Activated CD8-positive, alpha-beta memory T cell treated with anti-CD3 and anti-CD28 coated beads, Interleukin-2, amount 10 ng/mL, durations not matched to agents 7 days and 5 days (primary cell): Measurements from ENCODE around the gene SOCS3. TPM values are rescaled to one million over a fixed set of nuclear protein-coding genes. Genes with fewer than 3 reads are reported as not detected.

Experiments
- ATAC-seq: fragments of 150-1000 bp; cut with Tn5 transposase; one replicate; pipeline ENCODE4 v1.10.0; 2021; ENCODE audit warnings: moderate library complexity
- CTCF ChIA-PET: fragments of 350-600 bp; sonication (Branson Sonifier 250); formaldehyde crosslinking; loops from one replicate; lab custom pipeline; 2021; ENCODE audit warnings: antibody characterized with exemption; lab: Charles Lee
- DNase-seq: peaks from one replicate; pipeline ENCODE4 v3.0.0-alpha.2; 2020
- H3K27ac Mint-ChIP-seq: one replicate; pipeline ENCODE4 v1.8.0; 2021; ENCODE audit warnings: mild to moderate bottlenecking, mixed read lengths
- H3K27me3 Mint-ChIP-seq: one replicate; pipeline ENCODE4 v1.8.0; 2021; ENCODE audit warnings: mixed read lengths
- H3K36me3 Mint-ChIP-seq: one replicate; pipeline ENCODE4 v1.8.0; 2021; ENCODE audit warnings: mild to moderate bottlenecking, mixed read lengths
- H3K4me1 Mint-ChIP-seq: one replicate; pipeline ENCODE4 v1.8.0; 2021; ENCODE audit warnings: mixed read lengths
- H3K4me3 Mint-ChIP-seq: one replicate; pipeline ENCODE4 v1.8.0; 2021; ENCODE audit warnings: mild to moderate bottlenecking, moderate library complexity, mixed read lengths
- H3K9me3 Mint-ChIP-seq: one replicate; pipeline ENCODE4 v1.8.0; 2022; ENCODE audit warnings: low read depth, mixed read lengths
- total RNA-seq, 2 experiments: library from RNA; stranded (reverse); gene quantifications; one replicate each; pipeline ENCODE4 v1.2.3, GENCODE V29; 2021

Gene SOCS3
- total RNA-seq, 2 experiments from 2014 or later, result 9.9 to 21.3 TPM

GRCh38 chr17:78398390-78398789 lies 38.5 kb upstream of the SOCS3 start:
- CTCF ChIA-PET, result no interaction called here
- H3K36me3 Mint-ChIP-seq, result peaks cover 58% of the 10 kb centered on the region
- no peaks in the 10 kb centered on the region for H3K27me3 Mint-ChIP-seq
- peaks cover 3% of the 10 kb centered on the region for H3K4me1 Mint-ChIP-seq
- no peak for DNase-seq
- no peak for ATAC-seq
- no peaks in the 10 kb centered on the region for H3K9me3 Mint-ChIP-seq
- H3K27ac Mint-ChIP-seq, result no peak overlapping the region
- no peak overlapping the region for H3K4me3 Mint-ChIP-seq

DNA sequence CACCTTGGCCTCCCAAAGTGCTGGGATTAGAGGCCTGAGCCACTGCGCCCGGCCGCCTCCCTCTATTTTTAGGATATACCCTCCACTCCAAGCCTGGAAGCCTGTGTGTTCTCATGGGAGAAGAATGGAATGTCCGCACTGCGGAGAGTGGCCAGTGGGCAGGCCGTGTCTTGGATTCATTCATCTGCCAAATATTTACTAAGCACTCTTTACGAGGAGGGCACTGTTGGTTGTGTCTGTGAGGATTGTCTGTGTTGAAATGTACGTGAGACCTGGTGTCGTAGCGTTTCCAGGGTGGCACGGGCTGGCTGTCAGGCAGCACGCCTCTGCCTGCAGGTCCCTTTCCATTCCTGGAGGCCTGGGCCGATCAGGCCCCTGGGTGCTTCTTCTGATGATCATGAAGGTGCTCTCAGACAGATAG lies 37.8 kb upstream of the SOCS3 start:
- Mint-ChIP-seq H3K4me1 (peaks cover 5% of the 10 kb centered on the region), H3K27ac (no peak overlapping the region), H3K27me3 (no peaks in the 10 kb centered on the region), H3K9me3 (no peaks in the 10 kb centered on the region), H3K4me3 (no peak overlapping the region), H3K36me3 (peaks cover 53% of the 10 kb centered on the region)
- ATAC-seq (no peak), DNase-seq (no peak)
- CTCF ChIA-PET, result interaction anchor here (1.9 kb wide), 1 partner anchor 25 kb away, joined by 6 read pairs; no protein-coding TSS in a partner anchor

GRCh38 chr17:78396441-78397337 lies 36.8 kb upstream of the SOCS3 start:
- Mint-ChIP-seq H3K27ac (peak overlapping the region; percentile 8), H3K4me3 (no peak overlapping the region), H3K9me3 (no peaks in the 10 kb centered on the region), H3K27me3 (no peaks in the 10 kb centered on the region), H3K4me1 (peaks cover 8% of the 10 kb centered on the region), H3K36me3 (peaks cover 51% of the 10 kb centered on the region)
- DNase-seq, result no peak
- ATAC-seq, result no peak
- CTCF ChIA-PET, result interaction anchor here (1.3 to 1.9 kb wide), 3 partner anchors 16 to 33 kb away, joined by 4 to 6 read pairs (median 4); no protein-coding TSS in a partner anchor

DNA sequence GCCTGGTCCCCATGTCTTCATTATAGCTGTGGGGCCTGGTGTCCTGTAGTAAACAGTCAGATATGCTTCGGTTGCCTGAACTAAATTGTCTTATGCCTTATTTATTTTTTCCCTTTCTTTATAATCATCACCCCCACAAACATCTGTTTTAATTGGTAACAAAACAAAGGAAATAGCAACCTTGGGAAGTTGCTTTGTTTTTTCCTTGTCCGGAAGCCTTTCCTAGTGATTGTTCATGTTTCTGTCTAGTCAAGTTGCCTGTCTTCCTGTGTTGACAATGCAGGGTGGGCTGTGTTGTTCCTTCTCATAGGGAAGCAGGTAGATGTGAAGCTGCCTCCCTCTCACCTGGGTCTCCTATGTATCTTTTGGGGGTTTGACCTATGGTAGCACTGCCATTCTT lies 35.3 kb upstream of the SOCS3 start:
- ATAC-seq, result no peak
- peaks cover 20% of the 10 kb centered on the region for H3K4me1 Mint-ChIP-seq
- H3K27me3 Mint-ChIP-seq, result no peaks in the 10 kb centered on the region
- H3K27ac Mint-ChIP-seq, result peak overlapping the region; percentile 14
- CTCF ChIA-PET, result no interaction called here
- H3K9me3 Mint-ChIP-seq, result no peaks in the 10 kb centered on the region
- DNase-seq, result no peak
- no peak overlapping the region for H3K4me3 Mint-ChIP-seq
- peaks cover 50% of the 10 kb centered on the region for H3K36me3 Mint-ChIP-seq

DNA sequence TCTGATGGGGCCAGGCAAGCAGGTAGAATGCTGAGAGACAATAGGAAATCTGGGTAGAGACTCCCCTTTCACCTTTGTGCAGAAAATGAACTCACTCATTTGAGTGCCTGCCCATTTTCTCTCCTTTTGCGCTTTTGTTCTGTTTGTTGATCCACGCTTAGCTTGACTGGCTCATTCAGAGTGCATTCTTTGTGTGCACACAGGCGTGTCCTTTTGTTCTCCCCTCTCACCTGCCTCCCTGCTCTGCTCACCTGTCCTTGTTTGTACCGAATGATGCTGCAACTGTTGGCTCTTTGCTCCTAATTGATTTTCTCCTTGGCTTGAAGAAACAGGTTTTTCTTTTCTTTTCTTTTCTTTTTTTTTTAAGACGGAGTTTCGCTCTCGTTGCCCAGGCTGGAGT lies 34.3 kb upstream of the SOCS3 start:
- ATAC-seq (no peak), DNase-seq (no peak)
- Mint-ChIP-seq H3K9me3 (no peaks in the 10 kb centered on the region), H3K27me3 (no peaks in the 10 kb centered on the region), H3K4me1 (peaks cover 22% of the 10 kb centered on the region), H3K4me3 (no peak overlapping the region), H3K27ac (no peak overlapping the region), H3K36me3 (peaks cover 44% of the 10 kb centered on the region)
- CTCF ChIA-PET, result no interaction called here

DNA sequence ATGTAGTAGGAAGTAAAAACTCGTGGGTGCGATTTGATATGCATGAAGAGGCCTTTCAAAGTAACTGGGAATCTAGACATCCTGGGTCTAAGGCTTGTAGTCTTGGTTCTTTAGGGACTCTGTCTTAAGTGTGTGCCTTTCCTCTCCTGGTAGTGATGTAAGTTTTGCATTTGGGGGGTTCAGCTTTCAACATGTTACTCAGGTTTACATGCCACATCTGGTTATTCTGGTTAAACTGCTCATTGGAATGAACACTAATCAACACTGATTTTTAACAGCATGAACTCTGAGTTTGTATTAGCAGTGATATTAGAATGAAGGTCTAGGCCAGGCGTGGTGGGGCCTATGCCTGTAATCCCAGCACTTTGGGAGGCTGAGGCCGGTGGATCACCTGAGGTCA lies 33.7 kb upstream of the SOCS3 start:
- no peaks in the 10 kb centered on the region for H3K27me3 Mint-ChIP-seq
- H3K4me1 Mint-ChIP-seq, result peaks cover 25% of the 10 kb centered on the region
- H3K9me3 Mint-ChIP-seq, result no peaks in the 10 kb centered on the region
- CTCF ChIA-PET, result interaction anchor here (1.6 to 2.4 kb wide), 2 partner anchors 8 to 19 kb away, joined by 7 read pairs; no protein-coding TSS in a partner anchor
- DNase-seq (no peak), ATAC-seq (no peak)
- H3K36me3 Mint-ChIP-seq, result peaks cover 38% of the 10 kb centered on the region
- no peak overlapping the region for H3K4me3 Mint-ChIP-seq
- no peak overlapping the region for H3K27ac Mint-ChIP-seq

- CTCF ChIA-PET, result interaction anchor here (0.9 to 2.4 kb wide), 6 partner anchors 10 to 78 kb away, joined by 3 to 7 read pairs (median 6); no protein-coding TSS in a partner anchor
- Mint-ChIP-seq H3K27ac (no peak overlapping the region), H3K4me3 (no peak overlapping the region), H3K27me3 (no peaks in the 10 kb centered on the region), H3K4me1 (peaks cover 35% of the 10 kb centered on the region), H3K36me3 (peaks cover 35% of the 10 kb centered on the region), H3K9me3 (no peaks in the 10 kb centered on the region)
- no peak for DNase-seq
- ATAC-seq, result no peak
Measured at GRCh38 chr17:78392295-78392694, 32.4 kb upstream of the SOCS3 start.

- no peak overlapping the region for H3K27ac Mint-ChIP-seq
- CTCF ChIA-PET, result interaction anchor here (0.9 to 2.4 kb wide), 6 partner anchors 10 to 77 kb away, joined by 3 to 7 read pairs (median 6); no protein-coding TSS in a partner anchor
- H3K4me1 Mint-ChIP-seq, result peaks cover 37% of the 10 kb centered on the region
Measured at GRCh38 chr17:78391843-78392242, 32.0 kb upstream of the SOCS3 start.

DNA sequence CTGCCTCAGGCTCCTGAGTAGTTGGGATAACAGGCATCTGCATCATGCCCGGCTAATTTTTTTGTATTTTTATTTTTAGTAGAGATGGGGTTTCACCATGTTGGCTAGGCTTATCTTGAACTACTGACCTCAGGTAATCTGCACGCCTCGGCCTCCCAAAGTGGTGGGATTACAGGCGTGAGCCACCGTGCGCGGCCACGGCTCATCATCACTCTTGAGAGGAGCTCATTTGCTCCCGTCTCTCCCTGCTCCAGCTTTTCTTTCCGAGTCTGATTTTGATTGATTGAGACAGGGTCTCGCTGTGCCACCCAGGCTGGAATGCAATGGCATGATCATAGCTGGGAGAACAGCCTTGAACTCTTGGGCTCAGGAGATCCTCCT lies 31.2 kb upstream of the SOCS3 start:
- Mint-ChIP-seq H3K27me3 (no peaks in the 10 kb centered on the region), H3K4me3 (no peak overlapping the region), H3K36me3 (peaks cover 29% of the 10 kb centered on the region), H3K27ac (peak overlapping the region; percentile 66), H3K4me1 (peaks cover 45% of the 10 kb centered on the region), H3K9me3 (no peaks in the 10 kb centered on the region)
- CTCF ChIA-PET, result interaction anchor here (1.4 to 1.9 kb wide), 3 partner anchors 21 to 31 kb away, joined by 3 to 4 read pairs (median 4); no protein-coding TSS in a partner anchor
- ATAC-seq (no peak), DNase-seq (no peak)

More at GRCh38 chr17:78391843-78392242, 32.0 kb upstream of the SOCS3 start:
- H3K36me3 Mint-ChIP-seq, result peaks cover 33% of the 10 kb centered on the region
- no peaks in the 10 kb centered on the region for H3K27me3 Mint-ChIP-seq
- no peak overlapping the region for H3K4me3 Mint-ChIP-seq
- DNase-seq (no peak), ATAC-seq (no peak)
- H3K9me3 Mint-ChIP-seq, result no peaks in the 10 kb centered on the region

GRCh38 chr17:78390241-78391050 lies 30.6 kb upstream of the SOCS3 start:
- peak overlapping the region; percentile 66 for H3K27ac Mint-ChIP-seq
- H3K4me1 Mint-ChIP-seq, result peaks cover 51% of the 10 kb centered on the region

GRCh38 chr17:78387977-78388941 lies 28.4 kb upstream of the SOCS3 start:
- H3K36me3 Mint-ChIP-seq, result peaks cover 18% of the 10 kb centered on the region
- DNase-seq (no peak), ATAC-seq (no peak)
- peak overlapping the region; percentile 76 for H3K27ac Mint-ChIP-seq
- peaks cover 68% of the 10 kb centered on the region for H3K4me1 Mint-ChIP-seq
- H3K9me3 Mint-ChIP-seq, result no peaks in the 10 kb centered on the region
- CTCF ChIA-PET, result interaction anchor here (0.7 to 1.2 kb wide), 2 partner anchors 34 to 943 kb away, joined by 3 to 6 read pairs; no protein-coding TSS in a partner anchor
- no peaks in the 10 kb centered on the region for H3K27me3 Mint-ChIP-seq
- H3K4me3 Mint-ChIP-seq, result no peak overlapping the region

More at GRCh38 chr17:78390241-78391050, 30.6 kb upstream of the SOCS3 start:
- ATAC-seq (no peak), DNase-seq (no peak)
- H3K4me3 Mint-ChIP-seq, result no peak overlapping the region
- CTCF ChIA-PET, result interaction anchor here (1.4 to 1.9 kb wide), 3 partner anchors 20 to 32 kb away, joined by 3 to 4 read pairs (median 4); no protein-coding TSS in a partner anchor
- no peaks in the 10 kb centered on the region for H3K27me3 Mint-ChIP-seq
- H3K36me3 Mint-ChIP-seq, result peaks cover 27% of the 10 kb centered on the region
- no peaks in the 10 kb centered on the region for H3K9me3 Mint-ChIP-seq
